HCT116 (cell line): ENCODE results near the gene MFSD6. TPM values are rescaled to one million over a fixed set of nuclear protein-coding genes. Genes with fewer than 3 reads are reported as not detected.

Experiments
- ATAC-seq: fragments of 200-7000 bp; cut with Tn5 transposase; 2 replicates; pipeline ENCODE4 v1.9.1; 2020; ENCODE audit warnings: mild to moderate bottlenecking, moderate library complexity
- BruUV-seq: library from RNA; stranded (reverse); fragments of 400-500 nt; replicated peaks from 2 replicates; lab custom pipeline; 2021; lab: Mats Ljungman, UMichigan
- CTCF ChIA-PET: fragments of 300-600 bp; sonication (Branson Sonifier 250); formaldehyde crosslinking; loops from one replicate; lab custom pipeline; 2021; ENCODE audit warnings: antibody characterized with exemption; lab: Charles Lee
- POLR2A ChIA-PET: fragments of 300-600, 350-600 bp; sonication (Branson Sonifier 250); formaldehyde crosslinking; loops from one replicate; lab custom pipeline; 2021; ENCODE audit warnings: antibody characterized with exemption; lab: Charles Lee
- RAD21 ChIA-PET, 2 experiments: fragments of 300-600 bp; sonication (Branson Sonifier 250); formaldehyde crosslinking; loops; one replicate each; lab custom pipeline; 2023; ENCODE audit warnings: low total read pairs in 2 of 2; ENCODE audit not compliant: uncharacterized antibody in 2 of 2, unreplicated experiment in 2 of 2, low non-redundant PET in 1 of 2; lab: Charles Lee
- DNase-seq: peaks from one replicate; pipeline ENCODE4 v3.0.0-alpha.2; 2010; ENCODE audit warnings: low read depth, low spot score
- H2AFZ ChIP-seq: fragments of 200-600 bp; shearing (Covaris generic), sonication (generic); 2 replicates; pipeline ENCODE4 v1.6.1; 2017; ENCODE audit warnings: low read depth, mixed run types, mixed read lengths, antibody characterized with exemption, low read length; ENCODE audit not compliant: poor library complexity, severe bottlenecking
- H3K27ac ChIP-seq: 2 replicates; pipeline ENCODE4 v1.5.1; 2012; ENCODE audit warnings: low read depth, low read length
- H3K27me3 ChIP-seq: fragments of 200-600 bp; sonication (generic); 2 replicates; pipeline ENCODE4 v1.6.1; 2016; ENCODE audit warnings: mixed run types, low read length, mixed read lengths; ENCODE audit not compliant: insufficient read depth
- H3K36me3 ChIP-seq, 2 experiments: fragments of 200-500 bp in 1 of 2; fragments of 200-600 bp in 1 of 2; sonication (Bioruptor generic) in 1 of 2; sonication (generic) in 1 of 2; 2 replicates each; pipeline versions ENCODE4 v1.5.1 to v1.6.1; 2014 to 2016; ENCODE audit warnings: low read length in 2 of 2, inconsistent platforms in 1 of 2, mixed read lengths in 1 of 2, mixed run types in 1 of 2; ENCODE audit not compliant: insufficient read depth in 2 of 2, control insufficient read depth in 1 of 2
- H3K4me1 ChIP-seq, 2 experiments: fragments of 200-600 bp in 1 of 2; sonication (generic) in 1 of 2; 2 replicates each; pipeline versions ENCODE4 v1.5.1 to v1.6.1; 2012 to 2017; ENCODE audit warnings: low read length in 2 of 2, inconsistent platforms in 1 of 2, mild to moderate bottlenecking in 1 of 2, mixed read lengths in 1 of 2, mixed run types in 1 of 2, moderate library complexity in 1 of 2; ENCODE audit not compliant: insufficient read depth in 2 of 2, control insufficient read depth in 1 of 2
- H3K4me2 ChIP-seq: fragments of 200-600 bp; sonication (generic); 2 replicates; pipeline ENCODE4 v1.6.1; 2017; ENCODE audit warnings: mixed run types, low read length, mixed read lengths
- H3K4me3 ChIP-seq, 2 experiments: fragments of 200-600 bp in 1 of 2; sonication (generic) in 1 of 2; replicated peaks in 1 of 2; 2 replicates each; pipeline ENCODE4 v1.5.1; 2011 to 2016; ENCODE audit warnings: low read length in 2 of 2, control low read depth in 1 of 2, low read depth in 1 of 2, mild to moderate bottlenecking in 1 of 2, mixed read lengths in 1 of 2, mixed run types in 1 of 2
- H3K79me2 ChIP-seq: fragments of 200-600 bp; sonication (generic); 2 replicates; pipeline ENCODE4 v1.6.1; 2017; ENCODE audit warnings: mild to moderate bottlenecking, mixed run types, low read length, moderate library complexity, mixed read lengths; ENCODE audit not compliant: insufficient read depth
- H3K9ac ChIP-seq: fragments of 200-600 bp; sonication (generic); 2 replicates; pipeline ENCODE4 v1.6.1; 2016; ENCODE audit warnings: low read length, mixed read lengths
- H3K9me2 ChIP-seq: fragments of 200-600 bp; sonication (generic), shearing (Covaris generic); 2 replicates; pipeline ENCODE4 v1.6.1; 2017; ENCODE audit warnings: mixed run types, mild to moderate bottlenecking, moderate library complexity; ENCODE audit not compliant: insufficient read depth
- H3K9me3 ChIP-seq, 2 experiments: fragments of 200-500 bp in 1 of 2; fragments of 200-600 bp in 1 of 2; sonication (Bioruptor generic) in 1 of 2; sonication (generic) in 1 of 2; 2 replicates each; pipeline ENCODE4 v1.6.1; 2014 to 2017; ENCODE audit warnings: low read length in 2 of 2, mixed read lengths in 2 of 2, inconsistent platforms in 1 of 2, low read depth in 1 of 2, mild to moderate bottlenecking in 1 of 2, mixed run types in 1 of 2, moderate library complexity in 1 of 2; ENCODE audit not compliant: control insufficient read depth in 1 of 2, insufficient read depth in 1 of 2
- H4K20me1 ChIP-seq: fragments of 200-600 bp; sonication (generic), shearing (Covaris generic); 2 replicates; pipeline ENCODE4 v1.6.1; 2017; ENCODE audit warnings: mixed run types, mild to moderate bottlenecking, moderate library complexity; ENCODE audit not compliant: insufficient read depth
- CBX3 ChIP-seq: IDR thresholded peaks from 2 replicates; pipeline ENCODE4 v1.6.1; 2012; ENCODE audit warnings: low read depth
- CEBPB ChIP-seq: IDR thresholded peaks from 2 replicates; pipeline ENCODE4 v1.6.1; 2012; ENCODE audit warnings: low read depth
- EZH2 ChIP-seq: fragments of 200-600 bp; sonication (generic); IDR thresholded peaks from 2 replicates; pipeline ENCODE4 v1.6.1; 2017; ENCODE audit warnings: antibody characterized with exemption, mixed run types
- FOSL1 ChIP-seq: IDR thresholded peaks from 2 replicates; pipeline ENCODE4 v1.6.1; 2012; ENCODE audit warnings: low read depth
- JUND ChIP-seq: IDR thresholded peaks from 2 replicates; pipeline ENCODE4 v1.6.1; 2012
- POLR2A ChIP-seq: IDR thresholded peaks from 2 replicates; pipeline ENCODE4 v1.7.0; 2011; ENCODE audit warnings: borderline replicate concordance; ENCODE audit not compliant: insufficient read depth, insufficient read length; ENCODE audit errors: extremely low read depth
- REST ChIP-seq: IDR thresholded peaks from 2 replicates; pipeline ENCODE4 v1.6.1; 2012; ENCODE audit warnings: low read depth
- SIN3A ChIP-seq: IDR thresholded peaks from 2 replicates; pipeline ENCODE4 v1.6.1; 2012; ENCODE audit warnings: low read depth
- SP1 ChIP-seq: IDR thresholded peaks from 2 replicates; pipeline ENCODE4 v1.6.1; 2012; ENCODE audit warnings: low read depth
- TCF7L2 ChIP-seq: IDR thresholded peaks from 2 replicates; pipeline ENCODE4 v1.7.0; 2011; ENCODE audit warnings: borderline replicate concordance, inconsistent platforms; ENCODE audit not compliant: insufficient read depth, insufficient read length; ENCODE audit errors: extremely low read depth
- YY1 ChIP-seq: IDR thresholded peaks from 2 replicates; pipeline ENCODE4 v1.6.1; 2011; ENCODE audit warnings: low read length, low read depth, moderate library complexity, mild to moderate bottlenecking; ENCODE audit not compliant: insufficient replicate concordance; ENCODE audit errors: extremely low read depth
- ZBTB33 ChIP-seq: IDR thresholded peaks from 2 replicates; pipeline ENCODE4 v1.6.1; 2011; ENCODE audit warnings: mild to moderate bottlenecking, low read length, moderate library complexity; ENCODE audit not compliant: insufficient replicate concordance; ENCODE audit errors: extremely low read depth
- ZNF274 ChIP-seq: fragments of 200-500 bp; sonication (Bioruptor generic); IDR thresholded peaks from 2 replicates; pipeline ENCODE4 v1.6.1; 2014; ENCODE audit warnings: mild to moderate bottlenecking, low read depth, low read length, inconsistent platforms
- intact Hi-C: fragments of 100-400 bp; cut with micrococcal nuclease; formaldehyde crosslinking; loops from 2 replicates; pipeline ENCODE4 v1.10.0; 2022
- total RNA-seq: library from RNA; stranded (reverse); gene quantifications from one replicate; pipeline ENCODE4 v1.2.1, GENCODE V29; 2021; ENCODE audit not compliant: unreplicated experiment

Gene MFSD6
- total RNA-seq, 1 experiment from 2014 or later = 18.6 TPM

GRCh38 chr2:190515687-190516086 lies 107.5 kb downstream of the MFSD6 start:
- RAD21 ChIA-PET = no interaction called here
- intact Hi-C loops = no loop called here

More at GRCh38 chr2:190515687-190516086, 107.5 kb downstream of the MFSD6 start:
- Histone ChIP-seq H3K9ac (no peak overlapping the region), H3K4me3 (no peak overlapping the region), H4K20me1 (no peaks in the 10 kb centered on the region), H3K36me3 (no peaks in the 10 kb centered on the region; a peak in 1 of 4 replicates), H3K4me2 (no peak overlapping the region), H3K79me2 (no peaks in the 10 kb centered on the region), H2AFZ (no peak overlapping the region), H3K27ac (no peak overlapping the region), H3K4me1 (no peaks in the 10 kb centered on the region), H3K27me3 (no peaks in the 10 kb centered on the region), H3K9me3 (no peaks in the 10 kb centered on the region), H3K9me2 (no peaks in the 10 kb centered on the region)
- BruUV-seq = no TSS peak
- ChIA-PET CTCF (no interaction called here), POLR2A (no interaction called here)
- DNase-seq = no peak
- no peak for TF ChIP-seq ZBTB33
- TF ChIP-seq SP1 = no peak
- no peak for TF ChIP-seq EZH2
- TF ChIP-seq YY1 = no peak
- no peak for TF ChIP-seq CBX3
- no peak for TF ChIP-seq TCF7L2
- no peak for TF ChIP-seq ZNF274
- TF ChIP-seq CEBPB = no peak
- TF ChIP-seq POLR2A = no peak
- no peak for TF ChIP-seq REST
- TF ChIP-seq SIN3A = no peak
- TF ChIP-seq FOSL1 = no peak
- TF ChIP-seq JUND = no peak
- ATAC-seq = no peak
